Transverse colon (tissue), 4 donors: Measurements from ENCODE around the gene DPY19L1.

Experiments
- CTCF ChIP-seq, 5 experiments: fragments of 200-600 bp in 3 of 5; fragments of 450-650 bp in 2 of 5; sonication (generic) in 3 of 5; IDR thresholded peaks; 1 replicate in 2 of 5; 2 replicates in 3 of 5; pipeline ENCODE4 v1.5.1; 2016 to 2017; ENCODE audit warnings: antibody characterized with exemption in 5 of 5, inconsistent platforms in 3 of 5, mild to moderate bottlenecking in 2 of 5, moderate library complexity in 1 of 5
- EP300 ChIP-seq: sonication (generic); formaldehyde crosslinking; IDR thresholded peaks from one replicate; pipeline ENCODE4 v1.6.1; 2017; ENCODE audit warnings: antibody characterized with exemption, low read depth
- POLR2AphosphoS5 ChIP-seq, 3 donors: sonication (generic); formaldehyde crosslinking; IDR thresholded peaks; one replicate each; pipeline ENCODE4 v1.6.1; 2016; ENCODE audit warnings: antibody characterized with exemption in 3 of 3

GRCh38 chr7:34958021-34958420, 79.3 kb downstream of the DPY19L1 start:
- no peak for TF ChIP-seq CTCF (IDR thresholded peaks at IDR 0.05)
- TF ChIP-seq POLR2AphosphoS5 (IDR thresholded peaks at IDR 0.05), result no peak
- TF ChIP-seq EP300, result no peak
